ENCODE results near the gene STK17B. TPM values are rescaled to one million over a fixed set of nuclear protein-coding genes. Genes with fewer than 3 reads are reported as not detected.

STK17B gene
- total RNA-seq, 2 experiments from 2014 or later: 645 to 648 TPM

DNA sequence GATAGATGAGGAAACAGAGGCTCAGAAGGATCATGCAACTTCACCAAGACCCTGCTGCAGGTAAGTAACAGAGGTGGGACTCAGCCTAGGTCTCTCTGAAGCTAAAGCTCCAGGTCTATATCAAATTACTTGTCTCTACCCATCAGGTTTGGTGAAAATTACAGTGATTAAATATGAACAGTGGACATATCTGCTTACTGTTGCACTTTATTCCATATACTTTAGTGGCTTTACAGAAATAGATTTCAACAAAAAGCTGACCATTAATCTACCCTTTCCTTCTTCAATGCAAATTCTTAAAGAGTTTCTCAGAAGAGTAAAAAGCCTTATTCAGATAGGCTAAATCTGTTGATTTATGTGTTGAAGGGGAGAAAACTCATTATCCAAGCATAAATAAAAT, 42.8 kb upstream of the STK17B start:
- ChIA-PET POLR2A (interaction anchor here (0.7 to 4.1 kb wide), 11 partner anchors 10 to 49 kb away, joined by 3 to 25 read pairs (median 4); partner anchors contain the start of gene STK17B), CTCF (interaction anchor here (0.5 to 1.3 kb wide), 3 partner anchors 10 to 29 kb away, joined by 3 to 4 read pairs (median 3); no protein-coding TSS in a partner anchor)
- H3K27me3 Mint-ChIP-seq: no peaks in the 10 kb centered on the region
- intact Hi-C loops (cut with DNase I, micrococcal nuclease): no loop called here
- H3K27ac Mint-ChIP-seq: peak overlapping the region; percentile 95
- no peak overlapping the region for H3K4me3 ChIP-seq (ENCODE audit: low read length)
- H3K4me1 Mint-ChIP-seq (ENCODE audit: low read depth): peaks cover 88% of the 10 kb centered on the region
- H3K9me3 Mint-ChIP-seq: no peaks in the 10 kb centered on the region
- H3K4me3 Mint-ChIP-seq: no peak overlapping the region
- ATAC-seq (ENCODE audit: poor library complexity) (no peak), DNase-seq (no peak)
- no peaks in the 10 kb centered on the region for H3K27me3 ChIP-seq (ENCODE audit: control insufficient read depth in 1 of 2, insufficient read depth in 2 of 2, low read length in 2 of 2)
- H3K36me3 ChIP-seq (ENCODE audit: insufficient read depth, low read length): no peaks in the 10 kb centered on the region
- H3K9me3 ChIP-seq (ENCODE audit: control insufficient read depth in 1 of 2, insufficient read depth in 1 of 2, low read length in 2 of 2): peaks cover 0 to 3% of the 10 kb centered on the region in 2 experiments
- H3K27ac ChIP-seq (ENCODE audit: low read depth in 1 of 2, low read length in 2 of 2): no peak overlapping the region
- H3K4me1 ChIP-seq (ENCODE audit: insufficient read depth, low read length): peaks cover 40% of the 10 kb centered on the region
- H3K36me3 Mint-ChIP-seq (ENCODE audit: low read depth): peaks cover 6% of the 10 kb centered on the region
- TF ChIP-seq, protein P1, sequence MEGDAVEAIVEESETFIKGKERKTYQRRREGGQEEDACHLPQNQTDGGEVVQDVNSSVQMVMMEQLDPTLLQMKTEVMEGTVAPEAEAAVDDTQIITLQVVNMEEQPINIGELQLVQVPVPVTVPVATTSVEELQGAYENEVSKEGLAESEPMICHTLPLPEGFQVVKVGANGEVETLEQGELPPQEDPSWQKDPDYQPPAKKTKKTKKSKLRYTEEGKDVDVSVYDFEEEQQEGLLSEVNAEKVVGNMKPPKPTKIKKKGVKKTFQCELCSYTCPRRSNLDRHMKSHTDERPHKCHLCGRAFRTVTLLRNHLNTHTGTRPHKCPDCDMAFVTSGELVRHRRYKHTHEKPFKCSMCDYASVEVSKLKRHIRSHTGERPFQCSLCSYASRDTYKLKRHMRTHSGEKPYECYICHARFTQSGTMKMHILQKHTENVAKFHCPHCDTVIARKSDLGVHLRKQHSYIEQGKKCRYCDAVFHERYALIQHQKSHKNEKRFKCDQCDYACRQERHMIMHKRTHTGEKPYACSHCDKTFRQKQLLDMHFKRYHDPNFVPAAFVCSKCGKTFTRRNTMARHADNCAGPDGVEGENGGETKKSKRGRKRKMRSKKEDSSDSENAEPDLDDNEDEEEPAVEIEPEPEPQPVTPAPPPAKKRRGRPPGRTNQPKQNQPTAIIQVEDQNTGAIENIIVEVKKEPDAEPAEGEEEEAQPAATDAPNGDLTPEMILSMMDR (IDR thresholded peaks at IDR 0.05): no peak

DNA sequence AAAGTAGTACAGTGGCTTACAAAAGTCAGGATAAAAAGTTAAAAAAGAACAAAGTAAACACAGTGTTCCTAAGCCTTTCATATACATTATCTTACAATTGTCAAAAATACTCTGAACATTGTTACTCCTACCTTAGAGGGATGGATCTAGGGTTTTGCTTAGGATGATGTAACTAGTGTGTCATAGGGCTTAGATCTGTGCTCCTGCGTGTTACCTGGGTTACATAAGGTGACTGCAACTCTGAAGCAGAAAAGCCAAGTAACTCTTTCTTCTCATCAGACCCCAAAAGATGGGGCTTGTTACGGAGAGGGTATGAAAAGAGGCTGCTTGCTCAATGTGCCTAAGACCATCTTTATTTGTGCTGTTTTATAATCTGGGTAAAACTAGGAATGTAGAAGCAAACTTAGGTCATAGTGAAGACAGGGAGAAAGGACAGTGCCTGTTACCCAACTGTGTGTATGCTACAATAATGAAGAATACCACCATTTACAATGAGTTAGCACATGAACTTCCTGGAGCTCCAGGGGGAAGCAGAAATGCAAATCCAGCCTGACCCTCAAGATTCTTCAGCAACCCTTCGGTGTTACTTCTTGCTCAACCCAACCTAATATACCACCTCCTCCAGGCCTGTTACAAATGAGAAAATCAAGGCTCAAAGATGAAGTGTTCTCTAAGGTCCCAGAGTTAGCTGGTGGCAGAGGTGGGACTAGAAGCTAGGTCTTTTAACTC, 42.0 kb upstream of the STK17B start:
- CTCF ChIA-PET: interaction anchor here (0.5 to 1.3 kb wide), 2 partner anchors 9 to 29 kb away, joined by 3 to 4 read pairs; no protein-coding TSS in a partner anchor
- Mint-ChIP-seq H3K4me3 (peak overlapping the region; percentile 26), H3K9me3 (no peaks in the 10 kb centered on the region), H3K36me3 (ENCODE audit: low read depth) (peaks cover 6% of the 10 kb centered on the region), H3K27me3 (no peaks in the 10 kb centered on the region), H3K27ac (peak overlapping the region; percentile 95), H3K4me1 (ENCODE audit: low read depth) (peaks cover 88% of the 10 kb centered on the region)
- no peak for ATAC-seq (ENCODE audit: poor library complexity)
- Histone ChIP-seq H3K27ac (ENCODE audit: low read depth in 1 of 2, low read length in 2 of 2) (peak overlapping the region; percentile 6 to 15), H3K36me3 (ENCODE audit: insufficient read depth, low read length) (no peaks in the 10 kb centered on the region), H3K4me1 (ENCODE audit: insufficient read depth, low read length) (peaks cover 45% of the 10 kb centered on the region), H3K9me3 (ENCODE audit: control insufficient read depth in 1 of 2, insufficient read depth in 1 of 2, low read length in 2 of 2) (peaks cover 0 to 3% of the 10 kb centered on the region in 2 experiments), H3K27me3 (ENCODE audit: control insufficient read depth in 1 of 2, insufficient read depth in 2 of 2, low read length in 2 of 2) (no peaks in the 10 kb centered on the region), H3K4me3 (ENCODE audit: low read length) (no peak overlapping the region)
- TF ChIP-seq, protein P1 (IDR thresholded peaks at IDR 0.05): no peak
- peak in 2 of 14 experiments; percentile 66 to 73 for DNase-seq
- POLR2A ChIA-PET: interaction anchor here (0.7 to 4.1 kb wide), 8 partner anchors 17 to 47 kb away, joined by 3 to 35 read pairs (median 5); partner anchors contain the start of gene STK17B
- intact Hi-C loops (cut with DNase I, micrococcal nuclease): loop anchor here in 1 of 2 experiments (2.0 kb wide), 1 partner anchor 15 kb away; no protein-coding TSS in a partner anchor

DNA sequence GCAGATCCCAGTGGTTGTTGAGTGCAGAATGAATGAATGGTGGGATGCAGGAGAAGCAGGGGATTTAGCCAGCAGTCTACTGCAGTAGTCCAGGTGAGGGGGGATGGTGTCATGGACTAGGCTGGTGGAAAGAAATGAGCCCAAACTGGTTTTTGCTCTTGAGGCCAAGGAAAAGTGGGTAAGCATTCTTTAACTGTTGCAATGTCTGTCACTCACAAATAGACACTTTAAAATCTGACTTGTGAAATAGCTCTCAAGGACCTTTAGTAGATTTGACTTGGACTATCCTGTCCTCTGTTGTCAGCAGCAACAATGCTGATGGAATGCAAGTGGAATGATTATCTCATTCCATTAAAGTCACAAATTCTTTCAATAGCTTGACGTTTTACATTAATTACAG, 37.5 kb upstream of the STK17B start:
- Mint-ChIP-seq H3K4me3 (peak overlapping the region; percentile 67), H3K27me3 (no peaks in the 10 kb centered on the region), H3K36me3 (ENCODE audit: low read depth) (peaks cover 6% of the 10 kb centered on the region), H3K4me1 (ENCODE audit: low read depth) (peaks cover 56% of the 10 kb centered on the region), H3K9me3 (no peaks in the 10 kb centered on the region), H3K27ac (peak overlapping the region; percentile 72)
- ChIA-PET POLR2A (interaction anchor here (0.9 to 3.1 kb wide), 4 partner anchors 13 to 45 kb away, joined by 3 to 59 read pairs (median 16); no protein-coding TSS in a partner anchor), CTCF (interaction anchor here (1.6 to 2.9 kb wide), 2 partner anchors 14 to 20 kb away, joined by 3 to 7 read pairs; no protein-coding TSS in a partner anchor)
- Histone ChIP-seq H3K4me1 (ENCODE audit: insufficient read depth, low read length) (peaks cover 46% of the 10 kb centered on the region), H3K27ac (ENCODE audit: low read depth in 1 of 2, low read length in 2 of 2) (peak overlapping the region in 1 of 2 donors; percentile 30), H3K4me3 (ENCODE audit: low read length) (no peak overlapping the region), H3K27me3 (ENCODE audit: control insufficient read depth in 1 of 2, insufficient read depth in 2 of 2, low read length in 2 of 2) (no peaks in the 10 kb centered on the region), H3K36me3 (ENCODE audit: insufficient read depth, low read length) (no peaks in the 10 kb centered on the region), H3K9me3 (ENCODE audit: control insufficient read depth in 1 of 2, insufficient read depth in 1 of 2, low read length in 2 of 2) (peaks cover 0 to 3% of the 10 kb centered on the region in 2 experiments)
- DNase-seq (no peak), ATAC-seq (ENCODE audit: poor library complexity) (no peak)
- intact Hi-C loops (cut with DNase I, micrococcal nuclease): no loop called here
- TF ChIP-seq, protein P1 (IDR thresholded peaks at IDR 0.05): no peak
